ENCODE results near the gene TRMT44.

TRMT44 gene, protein sequence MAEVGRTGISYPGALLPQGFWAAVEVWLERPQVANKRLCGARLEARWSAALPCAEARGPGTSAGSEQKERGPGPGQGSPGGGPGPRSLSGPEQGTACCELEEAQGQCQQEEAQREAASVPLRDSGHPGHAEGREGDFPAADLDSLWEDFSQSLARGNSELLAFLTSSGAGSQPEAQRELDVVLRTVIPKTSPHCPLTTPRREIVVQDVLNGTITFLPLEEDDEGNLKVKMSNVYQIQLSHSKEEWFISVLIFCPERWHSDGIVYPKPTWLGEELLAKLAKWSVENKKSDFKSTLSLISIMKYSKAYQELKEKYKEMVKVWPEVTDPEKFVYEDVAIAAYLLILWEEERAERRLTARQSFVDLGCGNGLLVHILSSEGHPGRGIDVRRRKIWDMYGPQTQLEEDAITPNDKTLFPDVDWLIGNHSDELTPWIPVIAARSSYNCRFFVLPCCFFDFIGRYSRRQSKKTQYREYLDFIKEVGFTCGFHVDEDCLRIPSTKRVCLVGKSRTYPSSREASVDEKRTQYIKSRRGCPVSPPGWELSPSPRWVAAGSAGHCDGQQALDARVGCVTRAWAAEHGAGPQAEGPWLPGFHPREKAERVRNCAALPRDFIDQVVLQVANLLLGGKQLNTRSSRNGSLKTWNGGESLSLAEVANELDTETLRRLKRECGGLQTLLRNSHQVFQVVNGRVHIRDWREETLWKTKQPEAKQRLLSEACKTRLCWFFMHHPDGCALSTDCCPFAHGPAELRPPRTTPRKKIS

DNA sequence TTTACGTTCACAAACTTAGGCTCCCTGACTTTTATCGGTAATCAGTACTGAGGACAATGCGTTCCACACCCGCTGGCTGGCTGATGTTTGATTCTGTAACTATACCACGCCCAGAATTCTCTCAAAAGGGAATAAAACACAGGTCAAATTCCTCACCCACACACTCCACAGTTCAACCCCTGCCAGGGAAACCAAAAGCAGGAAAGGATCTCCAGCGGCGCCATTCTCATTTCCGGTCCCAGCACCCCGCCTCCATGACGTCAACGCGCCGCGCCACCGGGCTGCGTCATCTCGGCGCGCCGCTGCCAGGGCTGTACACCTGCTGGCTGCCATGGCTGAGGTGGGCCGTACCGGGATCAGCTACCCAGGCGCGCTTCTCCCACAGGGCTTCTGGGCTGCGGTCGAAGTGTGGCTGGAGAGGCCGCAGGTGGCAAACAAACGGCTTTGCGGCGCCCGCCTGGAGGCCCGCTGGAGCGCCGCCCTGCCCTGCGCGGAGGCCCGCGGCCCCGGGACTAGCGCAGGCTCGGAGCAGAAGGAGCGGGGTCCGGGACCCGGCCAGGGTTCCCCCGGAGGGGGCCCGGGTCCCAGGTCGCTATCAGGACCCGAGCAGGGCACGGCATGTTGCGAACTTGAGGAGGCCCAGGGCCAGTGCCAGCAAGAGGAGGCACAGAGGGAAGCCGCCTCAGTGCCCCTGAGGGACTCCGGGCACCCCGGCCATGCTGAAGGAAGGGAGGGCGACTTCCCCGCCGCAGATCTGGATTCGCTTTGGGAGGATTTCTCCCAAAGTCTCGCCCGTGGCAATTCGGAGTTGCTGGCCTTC lies at the start of gene TRMT44, which contains the start of gene ACOX3:
Gene TRMT44 (plus strand): TSS at position 286 of the 820 bp plus-strand sequence. CDS start 46 bp downstream, at position 332.
Gene ACOX3 (minus strand): TSS at position 232 of the 820 bp plus-strand sequence. CDS start 24,202 bp downstream, outside the sequence.
- H3K27me3 ChIP-seq (ENCODE audit: control insufficient read depth in 1 of 2, insufficient read depth in 2 of 2, low read length in 2 of 2) = no peaks in the 10 kb centered on the region
- H3K9ac ChIP-seq (ENCODE audit: low read length) = peak within 1 kb of the TSS; percentile 84
- H3K27ac ChIP-seq (ENCODE audit: low read depth, low read length) = peak within 1 kb of the TSS; percentile 94
- H3K4me1 ChIP-seq (ENCODE audit: insufficient read depth, low read length) = peaks cover 41% of the 10 kb centered on the region
- no peaks in the 10 kb centered on the region for H3K9me3 ChIP-seq (ENCODE audit: low read length)
- peak within 1 kb of the TSS; percentile 86 to 90 for H3K4me3 ChIP-seq (ENCODE audit: low read depth in 1 of 2, low read length in 2 of 2)
- no peaks in the 10 kb centered on the region for H3K36me3 ChIP-seq (ENCODE audit: insufficient read depth, low read length)

DNA sequence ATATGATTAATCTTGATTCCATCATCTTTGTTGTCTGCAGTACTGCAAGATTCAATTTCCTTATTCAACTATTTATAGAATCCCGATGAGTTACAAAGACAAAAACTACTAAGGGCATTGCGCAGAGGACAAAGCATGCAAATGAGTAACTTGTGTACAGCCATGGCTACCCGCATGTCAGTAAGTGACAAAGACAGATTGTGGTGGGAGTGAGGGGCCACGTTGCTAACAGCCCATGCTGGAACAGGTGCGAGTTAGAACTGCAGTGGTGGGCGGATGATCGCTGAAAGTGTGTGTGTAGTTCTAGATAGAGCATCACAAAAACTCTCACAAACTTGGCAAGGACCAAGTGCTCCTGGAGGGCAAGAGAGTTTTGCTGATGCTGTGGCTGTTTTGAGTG lies 49.5 kb upstream of the TRMT44 start:
- Histone ChIP-seq H3K27ac (ENCODE audit: low read depth, low read length) (no peak overlapping the region), H3K27me3 (ENCODE audit: control insufficient read depth in 1 of 2, insufficient read depth in 2 of 2, low read length in 2 of 2) (no peaks in the 10 kb centered on the region), H3K4me3 (ENCODE audit: low read depth in 1 of 2, low read length in 2 of 2) (no peak overlapping the region), H3K9me3 (ENCODE audit: low read length) (no peaks in the 10 kb centered on the region), H3K4me1 (ENCODE audit: insufficient read depth, low read length) (peaks cover 39% of the 10 kb centered on the region), H3K36me3 (ENCODE audit: insufficient read depth, low read length) (peaks cover 51% of the 10 kb centered on the region), H3K9ac (ENCODE audit: low read length) (no peak overlapping the region)

DNA sequence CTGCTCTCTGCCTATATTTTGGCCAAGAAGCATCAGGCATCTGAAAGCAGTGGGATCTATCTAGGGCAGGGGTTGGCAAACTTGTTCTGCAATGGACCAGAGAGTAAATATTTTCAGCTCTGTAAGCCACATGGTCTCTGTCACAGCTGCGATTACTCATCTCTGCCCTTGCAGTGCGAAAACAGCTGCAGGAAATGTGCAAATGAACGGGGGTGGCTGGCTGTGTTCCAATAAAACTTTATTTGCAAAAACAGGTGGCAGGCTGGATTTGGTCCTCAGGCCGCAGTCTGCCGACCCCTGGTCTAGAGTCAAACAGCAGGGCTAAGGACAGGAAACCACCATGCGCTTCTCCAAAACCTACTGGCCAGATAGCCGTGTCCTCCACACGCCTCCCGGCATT lies 48.6 kb upstream of the TRMT44 start:
- Histone ChIP-seq H3K4me3 (ENCODE audit: low read depth in 1 of 2, low read length in 2 of 2) (no peak overlapping the region), H3K4me1 (ENCODE audit: insufficient read depth, low read length) (peaks cover 39% of the 10 kb centered on the region), H3K9ac (ENCODE audit: low read length) (no peak overlapping the region), H3K27me3 (ENCODE audit: control insufficient read depth in 1 of 2, insufficient read depth in 2 of 2, low read length in 2 of 2) (no peaks in the 10 kb centered on the region), H3K9me3 (ENCODE audit: low read length) (no peaks in the 10 kb centered on the region), H3K36me3 (ENCODE audit: insufficient read depth, low read length) (peaks cover 42% of the 10 kb centered on the region), H3K27ac (ENCODE audit: low read depth, low read length) (peak overlapping the region; percentile 26)

DNA sequence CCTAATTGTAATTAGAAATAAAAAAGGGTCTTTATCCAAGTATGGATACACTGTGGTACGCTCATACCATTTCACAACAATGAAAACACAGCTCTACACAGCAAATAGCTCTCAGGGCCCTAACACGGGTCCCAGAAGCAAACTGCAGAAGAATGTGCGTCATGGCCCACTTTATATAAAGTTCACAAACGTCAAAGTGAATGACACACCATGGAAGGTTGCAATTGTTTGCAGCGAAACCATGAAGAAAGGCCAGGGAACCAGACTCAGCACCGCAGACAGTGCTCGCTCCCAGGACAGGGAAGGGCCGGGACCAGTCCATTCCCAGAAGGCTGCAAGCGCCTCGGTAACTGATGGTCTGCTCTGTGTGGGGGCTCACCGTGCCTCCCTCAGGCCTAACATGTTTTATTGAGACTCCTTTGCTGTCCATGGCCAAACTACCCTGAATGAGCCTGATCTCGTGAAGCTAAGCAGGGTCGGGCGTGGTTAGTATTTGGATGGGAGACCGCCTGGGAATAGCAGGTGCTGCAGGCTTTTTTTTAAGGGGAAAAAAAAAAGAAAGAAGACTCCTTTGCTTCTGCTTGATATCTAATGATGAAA lies 47.9 kb upstream of the TRMT44 start:
- no peak overlapping the region for H3K9ac ChIP-seq (ENCODE audit: low read length)
- peaks cover 37% of the 10 kb centered on the region for H3K36me3 ChIP-seq (ENCODE audit: insufficient read depth, low read length)
- H3K4me1 ChIP-seq (ENCODE audit: insufficient read depth, low read length) = peaks cover 39% of the 10 kb centered on the region
- H3K27me3 ChIP-seq (ENCODE audit: control insufficient read depth in 1 of 2, insufficient read depth in 2 of 2, low read length in 2 of 2) = no peaks in the 10 kb centered on the region
- H3K27ac ChIP-seq (ENCODE audit: low read depth, low read length) = no peak overlapping the region
- no peak overlapping the region for H3K4me3 ChIP-seq (ENCODE audit: low read depth in 1 of 2, low read length in 2 of 2)
- no peaks in the 10 kb centered on the region for H3K9me3 ChIP-seq (ENCODE audit: low read length)

DNA sequence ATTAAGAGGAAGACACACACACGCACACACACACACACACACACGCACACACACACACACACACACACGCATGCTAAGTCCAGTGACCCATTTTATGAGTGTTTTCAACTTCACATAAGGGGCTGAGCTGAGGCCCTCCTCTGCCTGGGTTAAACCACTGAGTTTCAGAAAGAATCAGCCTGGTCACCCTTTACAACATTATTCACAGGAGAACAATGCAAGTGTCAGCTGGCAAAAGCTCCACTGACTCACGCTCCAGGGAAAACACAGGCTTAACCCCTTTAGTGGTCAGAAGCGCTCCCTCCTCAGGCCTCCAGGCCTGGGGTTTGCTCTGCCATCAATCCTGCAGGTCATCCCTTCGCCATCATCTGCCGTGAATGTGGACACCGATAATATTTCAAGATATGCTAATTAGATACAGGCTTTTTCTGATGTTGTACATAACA lies 47.0 kb upstream of the TRMT44 start:
- no peaks in the 10 kb centered on the region for H3K27me3 ChIP-seq (ENCODE audit: control insufficient read depth in 1 of 2, insufficient read depth in 2 of 2, low read length in 2 of 2)
- peaks cover 39% of the 10 kb centered on the region for H3K4me1 ChIP-seq (ENCODE audit: insufficient read depth, low read length)
- no peak overlapping the region for H3K9ac ChIP-seq (ENCODE audit: low read length)
- no peak overlapping the region for H3K4me3 ChIP-seq (ENCODE audit: low read depth in 1 of 2, low read length in 2 of 2)
- peaks cover 33% of the 10 kb centered on the region for H3K36me3 ChIP-seq (ENCODE audit: insufficient read depth, low read length)
- no peaks in the 10 kb centered on the region for H3K9me3 ChIP-seq (ENCODE audit: low read length)
- peak overlapping the region; percentile 66 for H3K27ac ChIP-seq (ENCODE audit: low read depth, low read length)

DNA sequence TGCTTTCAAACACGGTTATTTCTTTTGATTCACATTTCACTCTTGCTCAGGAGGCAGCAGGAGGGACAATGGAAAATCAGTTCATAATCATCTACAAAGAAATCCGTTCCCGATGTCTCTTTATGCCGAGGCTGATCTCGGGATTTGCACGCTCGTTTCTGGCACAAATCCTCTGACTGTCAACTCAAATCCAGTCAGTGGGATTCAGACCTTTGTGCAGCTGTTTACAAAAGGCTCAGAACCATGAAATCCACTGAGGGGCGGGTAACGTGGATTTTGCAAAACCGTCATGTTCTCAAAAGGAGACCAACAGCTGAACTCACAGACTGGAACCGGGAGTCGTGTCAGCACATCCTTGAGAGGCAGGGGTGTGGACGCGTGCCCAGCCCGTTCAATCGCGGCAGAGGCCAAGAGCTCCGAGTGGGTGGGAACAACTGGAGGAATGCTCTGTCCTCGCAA lies 46.5 kb upstream of the TRMT44 start:
- H3K9ac ChIP-seq (ENCODE audit: low read length) = peak overlapping the region; percentile 0
- peak overlapping the region in 1 of 2 donors; percentile 13 for H3K4me3 ChIP-seq (ENCODE audit: low read depth in 1 of 2, low read length in 2 of 2)
- no peaks in the 10 kb centered on the region for H3K27me3 ChIP-seq (ENCODE audit: control insufficient read depth in 1 of 2, insufficient read depth in 2 of 2, low read length in 2 of 2)
- peak overlapping the region; percentile 66 for H3K27ac ChIP-seq (ENCODE audit: low read depth, low read length)
- H3K4me1 ChIP-seq (ENCODE audit: insufficient read depth, low read length) = peaks cover 39% of the 10 kb centered on the region
- H3K9me3 ChIP-seq (ENCODE audit: low read length) = no peaks in the 10 kb centered on the region
- H3K36me3 ChIP-seq (ENCODE audit: insufficient read depth, low read length) = peaks cover 33% of the 10 kb centered on the region

DNA sequence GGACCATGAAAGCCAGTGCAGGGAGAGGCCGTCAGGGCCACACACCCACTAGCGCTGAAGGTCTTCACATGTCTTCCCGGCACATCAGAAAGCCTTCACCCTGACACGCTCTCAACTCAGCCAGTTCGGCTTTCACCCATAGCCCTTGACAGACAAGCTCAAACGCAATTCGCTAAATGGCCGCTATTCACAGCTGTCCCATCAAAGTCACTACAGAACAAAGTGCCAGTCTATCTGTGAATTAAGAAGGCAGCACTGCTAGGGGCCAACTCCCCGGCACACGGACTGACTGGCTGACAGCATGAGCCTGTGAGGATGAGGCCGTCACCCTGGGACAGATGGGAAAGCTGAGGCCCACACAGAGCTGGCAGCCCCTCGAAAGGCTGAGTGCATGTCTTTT lies 45.8 kb upstream of the TRMT44 start:
- peak overlapping the region; percentile 66 for H3K27ac ChIP-seq (ENCODE audit: low read depth, low read length)
- H3K27me3 ChIP-seq (ENCODE audit: control insufficient read depth in 1 of 2, insufficient read depth in 2 of 2, low read length in 2 of 2) = no peaks in the 10 kb centered on the region
- peak overlapping the region in 1 of 2 donors; percentile 13 for H3K4me3 ChIP-seq (ENCODE audit: low read depth in 1 of 2, low read length in 2 of 2)
- H3K9me3 ChIP-seq (ENCODE audit: low read length) = no peaks in the 10 kb centered on the region
- peaks cover 39% of the 10 kb centered on the region for H3K4me1 ChIP-seq (ENCODE audit: insufficient read depth, low read length)
- H3K9ac ChIP-seq (ENCODE audit: low read length) = peak overlapping the region; percentile 0
- H3K36me3 ChIP-seq (ENCODE audit: insufficient read depth, low read length) = peaks cover 33% of the 10 kb centered on the region

DNA sequence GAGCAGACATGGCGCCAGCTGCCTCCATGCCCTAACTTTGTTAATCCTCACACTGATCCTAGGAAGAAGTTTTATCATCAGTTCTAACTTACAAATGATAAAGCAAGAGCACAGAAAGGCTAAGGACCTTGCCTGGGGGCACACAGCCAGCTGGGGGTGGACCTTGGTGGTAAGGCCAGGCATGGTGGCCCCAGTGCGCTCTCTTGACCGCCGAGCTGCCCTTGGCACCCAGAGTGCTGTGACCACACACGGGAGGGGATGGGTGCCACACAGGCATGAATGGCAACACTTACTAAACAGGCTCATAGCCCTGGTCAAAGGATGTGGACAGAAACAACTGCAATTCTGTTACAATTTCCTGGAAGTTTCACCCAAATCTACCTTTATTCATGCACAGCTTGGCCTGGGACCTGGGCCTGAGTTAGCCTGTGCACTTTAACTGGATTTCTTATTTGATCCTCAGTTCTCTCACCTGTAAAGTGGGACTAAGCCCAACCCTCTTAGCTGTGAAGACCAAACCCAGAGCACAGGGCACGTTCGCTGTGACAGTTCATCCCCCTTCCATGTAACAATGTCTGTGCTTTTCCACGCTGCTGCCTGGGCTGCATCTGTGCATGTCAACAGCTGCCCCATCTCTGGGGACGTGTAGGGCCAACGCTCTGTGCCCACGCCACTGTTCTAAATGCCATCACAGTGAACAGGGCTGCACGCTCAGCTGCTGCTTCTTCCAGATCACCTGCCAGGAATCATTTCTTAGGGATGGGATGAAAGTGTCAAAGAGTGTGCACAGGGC lies 44.9 kb upstream of the TRMT44 start:
- H3K36me3 ChIP-seq (ENCODE audit: insufficient read depth, low read length) = peaks cover 25% of the 10 kb centered on the region
- H3K27ac ChIP-seq (ENCODE audit: low read depth, low read length) = no peak overlapping the region
- H3K9ac ChIP-seq (ENCODE audit: low read length) = no peak overlapping the region
- peaks cover 39% of the 10 kb centered on the region for H3K4me1 ChIP-seq (ENCODE audit: insufficient read depth, low read length)
- no peaks in the 10 kb centered on the region for H3K27me3 ChIP-seq (ENCODE audit: control insufficient read depth in 1 of 2, insufficient read depth in 2 of 2, low read length in 2 of 2)
- no peaks in the 10 kb centered on the region for H3K9me3 ChIP-seq (ENCODE audit: low read length)
- no peak overlapping the region for H3K4me3 ChIP-seq (ENCODE audit: low read depth in 1 of 2, low read length in 2 of 2)

DNA sequence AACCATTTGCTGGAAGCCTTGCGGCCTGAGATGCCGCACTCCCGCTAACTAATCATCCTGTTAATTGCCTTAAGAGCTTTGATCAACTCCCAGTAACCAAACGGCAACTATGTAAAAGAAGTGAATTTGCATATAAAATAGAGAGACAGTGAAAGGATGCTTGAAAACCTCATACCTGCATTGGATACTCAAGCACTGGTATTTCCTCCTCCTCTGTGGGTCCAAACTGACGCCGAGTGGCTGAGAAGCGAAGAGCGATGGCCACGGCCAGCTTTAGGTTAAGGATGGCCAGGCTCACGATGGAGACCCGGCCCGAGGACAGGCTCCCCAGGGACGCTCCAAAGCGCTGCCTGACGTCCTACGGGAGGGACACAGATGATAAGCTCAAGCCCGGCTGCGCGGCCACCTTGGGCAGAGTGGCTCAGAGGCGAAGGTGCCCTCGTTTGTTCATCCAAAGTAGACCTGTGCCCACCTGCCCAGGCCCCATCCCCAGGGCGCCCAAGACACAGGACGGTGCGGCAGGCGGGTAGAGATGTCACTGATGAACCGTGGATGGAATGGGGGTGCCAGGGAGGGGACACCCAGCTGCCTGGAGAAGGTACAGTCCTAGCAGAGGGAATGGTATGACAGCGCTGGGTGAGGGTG lies 43.7 kb upstream of the TRMT44 start:
- no peaks in the 10 kb centered on the region for H3K9me3 ChIP-seq (ENCODE audit: low read length)
- H3K27ac ChIP-seq (ENCODE audit: low read depth, low read length) = no peak overlapping the region
- no peak overlapping the region for H3K9ac ChIP-seq (ENCODE audit: low read length)
- H3K27me3 ChIP-seq (ENCODE audit: control insufficient read depth in 1 of 2, insufficient read depth in 2 of 2, low read length in 2 of 2) = no peaks in the 10 kb centered on the region
- H3K4me1 ChIP-seq (ENCODE audit: insufficient read depth, low read length) = peaks cover 38% of the 10 kb centered on the region
- H3K4me3 ChIP-seq (ENCODE audit: low read depth in 1 of 2, low read length in 2 of 2) = no peak overlapping the region
- peaks cover 23% of the 10 kb centered on the region for H3K36me3 ChIP-seq (ENCODE audit: insufficient read depth, low read length)

DNA sequence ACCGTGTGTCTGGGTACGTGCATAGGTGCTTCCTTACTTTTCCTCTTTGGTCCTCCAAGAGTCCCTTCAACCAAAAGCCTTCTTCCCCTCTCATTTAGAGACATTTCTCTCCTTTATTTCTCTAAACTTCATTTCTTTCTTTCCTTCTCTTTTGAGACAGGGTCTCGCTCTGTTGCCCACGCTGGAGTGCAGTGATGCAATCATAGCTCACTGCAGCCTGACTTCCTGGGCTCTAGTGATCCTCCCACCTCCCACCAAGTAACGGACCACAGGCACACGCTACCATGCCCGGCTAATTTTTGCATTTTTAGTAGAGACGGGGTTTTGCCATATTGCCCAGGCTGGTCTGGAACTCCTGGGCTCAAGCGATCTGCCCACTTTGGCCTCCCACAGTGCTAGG lies 42.2 kb upstream of the TRMT44 start:
- H3K27me3 ChIP-seq (ENCODE audit: control insufficient read depth in 1 of 2, insufficient read depth in 2 of 2, low read length in 2 of 2) = no peaks in the 10 kb centered on the region
- H3K4me1 ChIP-seq (ENCODE audit: insufficient read depth, low read length) = peaks cover 36% of the 10 kb centered on the region
- H3K27ac ChIP-seq (ENCODE audit: low read depth, low read length) = no peak overlapping the region
- H3K9ac ChIP-seq (ENCODE audit: low read length) = no peak overlapping the region
- H3K9me3 ChIP-seq (ENCODE audit: low read length) = no peaks in the 10 kb centered on the region
- peaks cover 17% of the 10 kb centered on the region for H3K36me3 ChIP-seq (ENCODE audit: insufficient read depth, low read length)
- H3K4me3 ChIP-seq (ENCODE audit: low read depth in 1 of 2, low read length in 2 of 2) = no peak overlapping the region
